Activated T-helper 1 cell treated with anti-CD3 and anti-CD28 coated beads, Interleukin-2, amount 50 U/mL, for 16 hours (primary cell): ENCODE data around the gene KCTD8.
"Not testable (repeated sequence)": the region's sequence is repeated elsewhere in the genome, so short reads cannot be mapped to it uniquely, and the experiment has no call there.

Experiments
- DNase-seq, 2 donors: peaks; one replicate each; pipeline ENCODE4 v3.0.0-alpha.2; 2020; ENCODE audit warnings: low read depth in 1 of 2, low spot score in 1 of 2

The KCTD8 gene

DNA sequence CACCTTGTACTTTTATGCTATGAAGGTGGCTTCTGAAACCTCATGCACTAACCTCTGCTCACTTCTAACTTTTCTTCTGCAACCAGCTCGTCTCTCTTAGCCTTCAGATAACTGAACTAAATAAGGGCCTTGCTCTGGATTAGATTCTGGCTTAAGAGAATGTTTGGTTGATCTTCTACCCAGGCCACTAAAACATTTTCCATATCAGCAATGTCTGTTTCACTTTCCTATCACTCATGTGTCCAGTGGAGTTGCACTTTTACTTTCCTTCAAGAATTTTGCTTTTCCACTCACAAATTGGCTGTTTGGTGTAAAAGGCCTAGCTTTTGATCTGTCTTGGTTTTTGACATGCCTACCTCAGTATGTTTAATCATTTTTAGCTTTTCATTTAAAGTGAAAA is 105.8 kb downstream of the KCTD8 start:
- DNase-seq: no peak

- no peak for DNase-seq
Measured at GRCh38 chr4:44326741-44327140, 121.9 kb downstream of the KCTD8 start.

DNA sequence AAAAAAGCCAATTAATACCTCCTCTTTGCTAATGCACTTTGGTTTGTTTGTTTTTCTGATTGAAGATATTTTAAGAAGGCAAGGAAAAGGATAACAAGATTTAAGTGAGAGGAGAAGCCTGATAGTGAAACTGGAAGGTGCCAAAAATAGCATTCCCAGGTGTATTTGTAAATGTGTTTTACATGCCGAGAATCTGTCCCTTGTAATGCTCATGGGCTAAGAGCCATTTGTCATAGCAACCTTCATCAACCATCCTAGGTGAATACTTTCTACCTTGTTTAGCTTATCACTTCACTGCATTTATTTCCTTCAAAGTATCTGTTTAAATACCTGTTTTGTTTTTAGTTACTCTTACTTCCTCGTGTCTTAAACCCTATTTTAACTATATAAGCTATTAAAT is 127.8 kb downstream of the KCTD8 start:
- no peak for DNase-seq

GRCh38 chr4:44319129-44319528 is 129.5 kb downstream of the KCTD8 start:
- no peak for DNase-seq

- DNase-seq: no peak
Measured at GRCh38 chr4:44313702-44314101, 134.9 kb downstream of the KCTD8 start.

- no peak for DNase-seq
Measured at GRCh38 chr4:44287505-44287904, 161.1 kb downstream of the KCTD8 start.

GRCh38 chr4:44279469-44279868 is 169.1 kb downstream of the KCTD8 start:
- DNase-seq: no peak

GRCh38 chr4:44279066-44279465 is 169.5 kb downstream of the KCTD8 start:
- no peak for DNase-seq

GRCh38 chr4:44257461-44257860 is 191.1 kb downstream of the KCTD8 start:
- DNase-seq: no peak

DNA sequence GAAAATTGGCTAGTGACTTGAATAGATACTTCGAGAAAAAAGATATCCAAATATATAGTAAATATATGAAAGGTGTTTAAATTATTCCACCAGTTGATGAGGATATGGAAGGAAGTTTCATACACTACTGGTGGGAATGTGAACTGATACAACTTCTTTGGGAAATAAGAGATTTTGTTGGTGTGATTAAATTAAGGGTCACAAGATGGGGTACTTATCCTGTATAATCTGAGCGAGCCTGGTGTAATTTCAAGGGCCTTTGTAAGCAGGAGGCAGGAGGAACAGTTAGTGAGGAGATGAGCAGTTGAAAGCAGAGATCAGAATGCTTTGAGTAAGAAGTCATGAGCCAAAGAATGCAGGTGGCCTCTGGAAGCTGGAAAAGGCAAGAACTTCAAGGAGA is 192.2 kb downstream of the KCTD8 start:
- DNase-seq: no peak

DNA sequence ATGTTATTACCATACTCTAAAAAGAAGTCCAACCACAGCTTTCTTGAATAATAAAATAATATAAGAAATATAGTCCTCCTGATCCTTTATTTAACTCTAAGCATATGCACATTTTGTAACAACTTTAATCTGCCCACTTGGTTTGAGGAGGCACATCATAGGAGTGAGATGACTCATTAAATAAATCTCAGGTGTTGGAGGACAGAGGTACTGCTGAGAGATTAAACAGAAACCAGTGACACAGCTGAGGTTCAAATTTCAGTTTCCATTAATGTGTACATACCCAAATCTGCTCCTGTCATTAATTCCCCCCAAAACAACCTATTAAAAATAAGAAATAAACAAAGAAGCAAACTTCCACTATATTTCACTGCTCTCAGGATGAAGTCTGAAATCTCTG is 211.0 kb downstream of the KCTD8 start:
- no peak for DNase-seq

DNA sequence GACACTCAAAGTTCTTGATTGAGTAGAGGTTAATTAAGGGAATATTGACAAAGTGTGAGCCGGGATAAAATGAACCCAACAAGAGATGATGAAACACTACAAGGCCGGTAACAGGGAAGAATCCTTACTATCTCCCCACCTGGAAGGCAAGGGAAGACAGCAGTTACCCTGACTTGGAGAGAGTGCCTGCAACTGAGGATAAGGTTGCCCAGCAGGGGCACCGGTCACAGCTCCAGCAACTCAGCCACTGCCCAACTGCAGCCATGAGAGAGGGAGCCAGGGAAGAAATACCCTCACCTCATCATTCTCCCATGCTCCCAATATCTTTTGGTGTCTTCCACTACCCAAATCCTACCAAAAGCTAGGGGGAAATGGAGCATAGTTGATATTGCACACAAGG is 212.7 kb downstream of the KCTD8 start:
- DNase-seq: no peak

GRCh38 chr4:44232262-44232661 is 216.3 kb downstream of the KCTD8 start:
- no peak for DNase-seq

- no peak for DNase-seq
Measured at GRCh38 chr4:44231006-44231405, 217.6 kb downstream of the KCTD8 start.

DNA sequence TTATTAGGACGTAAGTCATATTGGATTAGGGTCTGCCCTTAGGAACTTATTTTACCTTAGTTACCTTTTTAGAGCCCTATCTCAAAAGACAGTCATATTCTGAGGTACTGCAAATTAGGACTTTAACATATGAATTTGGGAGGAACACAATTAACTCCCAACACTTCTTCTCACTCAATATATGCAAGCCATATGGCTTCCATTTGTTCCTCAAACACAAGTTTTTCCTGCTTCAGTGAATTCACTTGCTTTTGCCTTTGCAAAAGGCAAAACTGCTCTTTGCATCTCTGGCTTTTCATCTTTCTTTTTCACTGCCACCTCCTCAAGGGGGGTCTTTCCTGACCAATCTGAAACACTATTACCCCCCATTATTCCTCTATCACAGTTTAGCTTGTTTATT is 220.3 kb downstream of the KCTD8 start:
- DNase-seq: no peak

GRCh38 chr4:44221407-44221806 is 227.2 kb downstream of the KCTD8 start:
- no peak for DNase-seq

- no peak for DNase-seq
Measured at GRCh38 chr4:44210750-44211149, 237.9 kb downstream of the KCTD8 start.

DNA sequence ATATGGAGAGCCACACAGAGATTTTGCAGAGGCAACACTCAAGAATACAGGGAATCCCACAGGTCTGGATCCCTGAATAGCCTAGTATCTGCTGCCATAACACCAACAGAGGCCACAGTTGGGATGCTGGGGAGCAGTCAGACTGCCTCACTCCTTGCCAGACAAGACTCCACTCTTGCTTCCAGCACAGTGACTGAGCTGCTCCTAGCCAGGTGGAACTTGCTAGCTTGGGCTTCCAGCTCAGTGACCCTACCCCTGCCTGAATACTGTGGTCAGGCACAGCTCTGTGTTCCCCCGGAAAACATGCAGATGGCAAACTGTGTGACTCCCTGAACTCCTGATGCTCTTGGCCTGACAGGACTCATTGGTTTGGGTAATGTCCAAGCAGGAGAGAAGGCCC is 251.8 kb downstream of the KCTD8 start:
- DNase-seq: no peak

DNA sequence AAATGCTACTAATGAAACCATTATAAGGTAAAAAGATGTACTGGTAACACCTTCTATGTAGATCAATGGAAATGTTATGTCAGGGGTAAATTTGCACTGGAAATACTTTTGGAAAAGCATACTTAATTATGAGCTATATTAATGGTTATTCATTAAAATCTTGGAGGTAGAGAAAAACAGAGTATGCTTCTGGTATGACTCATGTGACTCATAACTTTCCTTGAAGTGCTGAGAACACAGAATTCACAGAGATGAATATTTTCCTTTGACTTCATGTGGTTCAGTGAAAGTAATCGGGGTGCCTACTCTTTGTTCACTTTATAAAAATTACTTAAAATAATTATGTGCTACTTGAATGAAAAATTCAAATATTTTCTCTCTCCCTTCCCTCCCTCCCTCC is 254.2 kb downstream of the KCTD8 start:
- DNase-seq: no peak

GRCh38 chr4:44186850-44187246 is 261.8 kb downstream of the KCTD8 start:
- no peak for DNase-seq

- no peak for DNase-seq
Measured at GRCh38 chr4:44186096-44186849, 262.3 kb downstream of the KCTD8 start.

DNA sequence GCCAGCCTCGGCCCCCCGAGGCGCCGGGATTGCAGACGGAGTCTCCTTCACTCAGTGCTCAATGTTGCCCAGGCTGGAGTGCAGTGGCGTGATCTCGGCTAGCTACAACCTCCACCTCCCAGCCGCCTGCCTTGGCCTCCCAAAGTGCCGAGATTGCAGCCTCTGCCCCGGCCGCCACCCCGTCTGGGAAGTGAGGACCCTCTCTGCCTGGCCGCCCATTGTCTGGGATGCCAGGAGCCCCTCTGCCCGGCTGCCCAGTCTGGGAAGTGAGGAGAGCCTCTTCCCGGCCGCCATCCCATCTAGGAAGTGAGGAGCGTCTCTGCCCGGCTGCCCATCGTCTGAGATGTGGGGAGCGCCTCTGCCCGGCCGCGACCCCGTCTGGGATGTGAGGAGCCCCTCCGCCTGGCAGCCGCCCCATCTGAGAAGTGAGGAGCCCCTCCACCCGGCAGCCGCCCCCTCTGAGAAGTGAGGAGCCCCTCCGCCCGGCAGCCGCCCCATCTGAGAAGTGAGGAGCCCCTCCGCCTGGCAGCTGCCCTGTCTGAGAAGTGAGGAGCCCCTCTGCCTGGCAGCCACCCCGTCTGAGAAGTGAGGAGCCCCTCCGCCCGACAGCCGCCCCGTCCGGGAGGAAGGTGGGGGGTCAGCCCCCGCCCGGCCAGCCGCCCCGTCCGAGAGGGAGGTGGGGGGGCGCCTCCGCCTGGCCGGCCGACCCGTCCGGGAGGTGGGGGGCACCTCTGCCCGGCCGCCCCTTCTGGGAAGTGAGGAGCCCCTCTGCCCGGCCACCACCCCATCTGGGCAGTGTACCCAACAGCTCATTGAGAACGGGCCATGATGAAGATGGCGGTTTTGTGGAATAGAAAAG is 266.9 kb downstream of the KCTD8 start:
- not testable (repeated sequence) for DNase-seq

DNA sequence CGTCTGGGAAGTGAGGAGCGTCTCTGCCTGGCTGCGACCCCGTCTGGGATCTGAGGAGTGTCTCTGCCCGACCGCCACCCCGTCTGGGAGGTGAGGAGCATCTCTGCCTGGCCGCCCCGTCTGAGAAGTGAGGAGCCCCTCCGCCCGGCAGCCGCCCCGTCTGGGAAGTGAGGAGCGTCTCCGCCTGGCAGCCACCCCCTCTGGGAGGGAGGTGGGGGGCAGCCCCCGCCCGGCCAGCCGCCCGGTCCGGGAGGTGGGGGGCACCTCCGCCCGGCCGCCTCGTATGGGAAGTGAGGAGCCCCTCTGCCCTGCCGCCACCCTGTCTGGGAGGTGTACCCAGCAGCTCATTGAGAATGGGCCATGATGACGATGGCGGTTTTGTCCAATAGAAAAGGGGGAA is 280.8 kb downstream of the KCTD8 start:
- DNase-seq: not testable (repeated sequence)
